A172 (cell line): ENCODE data around the gene ZNF423. TPM values are rescaled to one million over a fixed set of nuclear protein-coding genes. Genes with fewer than 3 reads are reported as not detected.

Experiments used
- DNase-seq: peaks from one replicate; pipeline ENCODE4 v3.0.0-alpha.2; 2015; ENCODE audit warnings: low spot score
- total RNA-seq: library from RNA; depleted of rRNA; stranded (reverse); fragments of >200 nt; shearing (Covaris generic); gene quantifications from 2 replicates; pipeline ENCODE4 v1.2.3, GENCODE V29; 2014

Gene ZNF423
- total RNA-seq, 1 experiment from 2014 or later, result not detected

DNA sequence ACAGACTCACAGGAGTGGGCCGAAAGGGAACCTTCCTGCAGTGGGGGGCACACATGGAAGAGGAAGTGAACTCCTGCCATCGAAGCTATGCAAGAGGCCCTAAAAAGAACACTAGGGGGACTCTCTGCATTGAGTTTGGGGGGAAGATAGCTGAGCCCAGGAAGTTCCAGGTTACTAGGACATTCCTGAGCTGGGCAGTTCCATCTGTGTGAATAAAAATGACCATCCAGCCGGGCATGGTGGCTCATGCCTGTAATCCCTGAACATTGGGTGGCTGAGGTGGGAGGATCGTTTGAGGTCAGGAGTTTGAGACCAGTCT is 211.8 kb downstream of the ZNF423 start:
- DNase-seq, result peak; percentile 69

DNA sequence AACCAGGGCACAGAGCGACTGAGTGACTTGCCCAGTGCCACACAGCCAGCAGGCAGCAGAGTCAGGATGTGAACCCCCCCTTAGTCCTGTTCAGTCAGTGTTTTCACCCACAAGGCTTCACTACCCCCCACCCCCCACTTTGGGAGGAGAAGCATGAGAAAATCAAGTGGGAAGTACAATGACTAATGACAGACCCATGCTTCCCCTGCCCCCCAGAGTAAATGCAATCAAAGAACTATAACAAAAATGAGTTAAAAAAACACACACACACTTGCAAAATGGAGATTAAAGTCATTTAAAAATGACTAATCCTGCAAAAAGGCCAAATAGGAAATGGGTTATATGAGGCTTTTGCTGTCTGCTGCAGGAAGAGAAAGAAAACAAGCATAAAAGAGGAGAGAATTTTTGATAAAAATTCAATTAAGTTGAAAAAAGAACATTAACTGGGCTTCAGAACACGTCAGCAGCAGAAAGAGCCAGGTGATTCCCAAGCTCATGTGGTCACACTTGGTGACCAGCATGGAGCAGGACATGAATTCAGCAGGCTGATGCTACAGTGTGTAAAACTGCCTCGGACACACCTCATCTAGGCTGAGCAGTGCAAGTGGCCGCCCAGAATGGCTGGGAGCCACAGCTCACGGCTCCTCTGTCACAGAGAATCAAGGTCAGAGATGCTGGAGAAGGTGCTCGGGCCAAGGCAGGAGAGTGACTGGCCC is 212.3 kb downstream of the ZNF423 start:
- DNase-seq, result peak; percentile 83

DNA sequence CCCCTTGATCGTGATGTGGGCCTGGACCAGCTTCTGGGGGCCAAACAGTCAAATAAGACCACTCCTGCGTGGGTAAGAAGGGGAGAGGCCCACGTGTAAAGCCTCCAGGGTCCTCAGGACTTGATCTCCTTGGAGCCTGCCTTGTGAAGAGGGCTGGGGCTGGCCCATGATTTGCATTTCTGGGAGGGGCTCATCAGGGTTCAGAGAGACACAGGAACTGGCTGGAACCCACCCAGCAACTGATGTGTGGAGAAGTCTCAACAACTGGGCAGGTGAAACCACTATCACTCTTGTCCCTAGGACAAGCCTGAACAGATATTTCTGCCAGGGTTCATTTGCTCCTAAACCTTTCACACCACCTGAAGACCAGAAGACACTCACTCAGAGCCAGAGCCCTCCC is 214.7 kb downstream of the ZNF423 start:
- no peak for DNase-seq

DNA sequence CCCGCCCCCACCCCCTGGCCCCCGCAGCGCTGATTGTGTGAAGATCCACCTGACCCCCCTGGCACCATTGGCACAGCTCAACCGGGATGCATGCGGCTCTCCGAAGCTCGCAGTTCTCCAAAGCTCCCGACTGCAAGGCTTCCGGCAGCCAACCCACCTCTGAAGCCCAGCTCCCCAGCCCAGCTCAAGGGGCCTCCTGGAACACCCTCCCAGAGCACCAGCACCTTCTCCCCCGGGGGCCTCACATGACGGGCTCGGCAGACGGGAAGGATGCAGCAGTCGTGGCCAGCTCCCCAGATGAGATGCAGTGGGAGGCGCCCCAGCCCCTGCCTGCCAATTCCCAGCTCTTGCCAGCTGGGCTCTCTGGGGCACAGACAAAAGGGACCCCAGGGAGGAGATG is 215.3 kb downstream of the ZNF423 start:
- no peak for DNase-seq

DNA sequence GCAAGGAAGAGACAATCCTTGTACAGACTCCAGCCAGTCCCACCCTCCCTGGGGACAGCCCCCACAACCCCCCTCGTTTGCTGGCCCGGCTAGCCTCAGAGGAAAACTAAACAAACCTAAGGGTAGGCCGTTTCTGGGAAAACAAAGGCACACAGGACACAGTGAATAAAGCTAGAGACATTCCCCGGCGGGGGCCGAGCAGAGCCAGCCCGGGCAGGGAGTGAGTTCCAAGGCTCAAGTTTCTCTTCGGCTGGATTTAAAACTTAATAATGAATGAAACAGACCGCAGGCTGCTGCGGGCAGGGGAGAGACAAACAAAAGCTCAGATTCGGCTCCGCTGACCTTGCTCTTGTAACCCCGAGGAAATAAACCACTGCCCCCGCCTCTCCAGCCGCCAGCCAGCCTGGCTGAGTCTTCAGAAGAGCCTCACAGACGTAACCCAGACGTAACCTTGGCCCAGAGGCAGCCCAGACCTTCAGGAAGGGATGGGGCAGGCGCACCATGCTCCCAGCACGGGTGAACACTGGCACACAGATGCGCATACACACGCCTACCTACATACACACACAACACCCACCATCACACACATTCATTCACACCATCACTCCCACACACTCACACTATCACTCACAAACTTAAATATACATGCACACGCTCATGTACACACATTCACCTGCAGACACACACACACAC is 216.0 kb downstream of the ZNF423 start:
- DNase-seq, result no peak

DNA sequence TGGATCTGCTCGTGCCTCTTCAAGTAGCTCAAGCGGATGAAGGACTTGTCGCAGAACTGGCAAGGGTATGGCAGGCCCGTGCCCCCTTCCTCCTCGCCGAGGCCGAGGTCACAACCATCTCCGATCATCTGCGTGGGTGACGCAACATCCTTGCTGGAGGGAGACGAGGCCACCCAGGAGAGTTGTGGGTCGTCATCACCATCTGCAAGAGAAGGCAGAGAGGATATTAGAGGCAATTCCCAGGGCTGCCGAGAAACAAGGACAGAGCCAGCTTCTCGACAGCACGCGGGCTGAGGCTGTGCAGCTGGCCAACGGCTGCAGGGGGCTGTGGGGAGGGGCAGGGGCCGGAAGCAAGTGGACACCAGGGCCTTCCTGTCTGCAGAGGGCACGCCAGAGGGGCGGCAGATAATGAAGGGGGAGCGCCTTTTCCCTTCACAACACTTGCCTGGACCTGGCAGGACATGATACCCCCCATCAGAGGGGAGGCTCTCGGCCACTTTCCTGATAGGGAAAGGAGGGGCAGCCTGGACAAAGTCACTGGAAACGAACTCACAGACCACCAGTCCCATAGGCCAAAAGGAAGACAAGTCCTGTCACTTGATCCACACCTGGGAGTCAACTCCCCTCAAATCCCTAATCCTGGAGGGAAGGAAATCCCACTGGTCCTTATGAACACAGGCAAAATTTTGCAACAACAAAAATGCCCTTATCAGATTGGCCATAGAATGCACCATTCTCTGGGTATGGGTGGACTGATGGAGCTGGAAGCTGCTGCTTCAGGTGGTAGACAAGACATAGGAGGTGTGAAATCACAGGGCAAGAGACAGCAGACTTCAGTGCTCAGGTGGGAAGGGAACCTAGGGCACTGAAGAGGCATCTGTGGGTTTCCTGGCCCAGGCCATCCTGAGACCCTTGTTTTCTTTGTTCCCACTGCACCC is 217.0 kb downstream of the ZNF423 start:
- DNase-seq, result no peak

DNA sequence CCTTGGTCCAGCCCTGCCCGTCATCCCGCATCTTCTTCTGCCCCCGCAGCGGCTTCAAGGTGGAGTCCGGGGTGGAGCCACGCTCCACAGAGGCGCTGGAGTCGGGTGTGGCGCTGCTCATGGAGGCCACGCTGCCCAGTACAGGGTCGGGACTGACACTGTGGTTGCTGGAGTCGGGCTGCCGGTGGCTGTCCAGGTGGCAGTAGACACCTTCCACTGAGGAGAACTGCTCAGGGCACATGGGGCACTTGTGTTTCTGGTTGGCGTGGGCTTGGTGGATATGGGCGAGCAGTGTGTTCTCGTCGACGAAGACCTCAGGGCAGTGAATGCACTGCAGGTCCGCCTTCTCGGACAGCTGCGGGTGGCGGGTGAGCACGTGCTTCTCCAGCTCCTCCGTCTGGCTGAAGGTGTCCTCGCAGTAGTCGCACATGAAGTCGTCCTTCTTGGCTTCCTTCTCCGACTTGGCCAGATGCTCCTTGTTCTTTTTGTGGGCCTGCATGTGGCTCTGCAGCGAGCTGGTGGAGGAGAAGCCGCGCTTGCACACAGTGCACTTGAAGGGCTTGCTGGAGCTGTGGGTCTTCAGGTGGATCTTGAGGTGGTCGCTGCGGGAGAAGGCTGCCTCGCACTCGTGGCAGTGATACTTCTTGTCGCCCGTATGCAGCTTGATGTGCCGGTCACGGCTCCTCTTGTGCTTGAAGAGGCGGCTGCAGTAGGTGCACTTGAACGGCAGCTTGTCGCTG is 217.8 kb downstream of the ZNF423 start:
- DNase-seq, result no peak

DNA sequence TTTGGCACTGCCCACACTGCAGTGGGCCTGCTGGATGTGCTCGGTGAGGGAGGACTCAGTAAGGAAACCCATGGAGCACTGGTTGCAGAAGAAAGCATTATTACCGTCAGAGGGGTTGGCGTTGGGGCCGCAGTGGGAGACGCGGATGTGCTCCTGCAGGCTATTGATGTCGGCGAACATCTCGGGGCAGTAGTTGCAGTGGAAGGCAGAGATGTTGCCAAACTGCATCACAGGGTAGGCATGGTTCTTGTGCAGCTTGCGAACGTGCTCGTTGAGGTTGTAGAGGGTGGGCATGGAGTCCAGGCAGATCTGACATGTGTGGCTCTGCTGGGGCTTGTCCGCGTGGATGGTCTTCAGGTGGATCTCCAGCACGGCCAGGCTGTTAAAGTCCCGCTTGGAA is 218.4 kb downstream of the ZNF423 start:
- no peak for DNase-seq

DNA sequence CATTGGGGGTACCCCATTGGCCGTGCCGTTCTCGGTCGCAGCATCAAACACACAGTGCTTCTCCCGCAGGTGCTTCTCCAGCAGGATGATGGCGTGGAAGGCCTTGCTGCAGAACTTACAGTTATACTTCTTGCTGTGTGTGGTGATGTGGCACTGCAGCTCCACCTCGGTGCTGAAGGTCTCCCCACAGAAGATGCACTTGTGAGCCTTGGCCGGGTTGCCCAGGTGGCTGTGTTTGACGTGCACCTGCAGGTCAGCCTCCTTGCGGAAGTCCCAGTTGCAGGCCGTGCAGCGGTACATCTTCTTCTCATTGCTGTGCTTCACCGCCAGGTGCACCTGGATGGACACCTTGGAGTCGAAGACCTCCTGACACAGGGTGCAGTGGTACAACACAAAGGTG is 219.3 kb downstream of the ZNF423 start:
- no peak for DNase-seq

DNA sequence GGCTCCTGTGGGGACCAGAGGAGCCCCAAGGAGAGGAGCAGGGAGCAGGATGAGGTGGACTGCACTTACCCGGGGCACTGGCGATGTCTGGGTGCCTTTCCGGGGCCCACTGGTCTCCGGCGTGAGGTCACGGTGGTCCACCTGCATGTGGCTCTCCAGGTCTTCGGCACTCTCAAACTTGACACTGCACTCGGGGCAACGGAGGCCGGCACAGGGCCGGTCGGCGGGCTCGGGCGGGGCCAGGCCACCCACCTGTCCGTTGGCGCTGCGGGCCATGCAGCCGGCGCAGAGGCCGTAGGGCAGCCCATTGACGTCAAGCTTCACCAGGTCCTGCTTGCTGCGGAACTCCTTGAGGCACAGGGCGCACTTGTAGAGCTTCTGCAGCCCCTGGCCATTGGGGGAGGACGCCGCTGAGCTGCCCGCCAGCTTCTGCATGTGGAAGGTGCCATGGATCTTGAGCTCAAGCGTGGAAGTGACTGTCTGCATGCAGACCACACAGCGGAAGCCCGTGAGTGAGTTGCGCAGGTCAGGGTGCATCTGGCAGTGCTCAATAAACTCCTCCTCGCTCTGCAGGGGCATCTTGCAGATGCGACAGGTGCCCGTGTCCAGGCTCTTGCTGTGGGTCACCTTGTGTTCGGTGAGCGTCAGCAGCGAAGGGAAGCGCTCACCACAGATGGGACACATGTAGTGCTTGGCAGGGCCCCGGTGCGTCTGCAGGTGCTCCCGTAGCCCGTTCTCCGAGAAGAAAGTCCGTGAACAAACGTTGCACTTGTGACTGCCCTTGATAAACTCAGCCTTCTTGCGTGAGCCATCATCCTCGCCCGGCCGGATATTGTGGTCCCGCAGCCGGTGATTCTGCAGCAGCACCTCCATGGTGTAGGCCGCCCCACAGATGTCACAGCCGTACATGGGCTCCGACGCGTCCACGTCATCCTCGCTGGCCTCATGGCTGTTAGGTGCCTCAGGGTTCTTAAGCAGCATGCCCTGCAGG is 220.0 kb downstream of the ZNF423 start:
- DNase-seq, result no peak

DNA sequence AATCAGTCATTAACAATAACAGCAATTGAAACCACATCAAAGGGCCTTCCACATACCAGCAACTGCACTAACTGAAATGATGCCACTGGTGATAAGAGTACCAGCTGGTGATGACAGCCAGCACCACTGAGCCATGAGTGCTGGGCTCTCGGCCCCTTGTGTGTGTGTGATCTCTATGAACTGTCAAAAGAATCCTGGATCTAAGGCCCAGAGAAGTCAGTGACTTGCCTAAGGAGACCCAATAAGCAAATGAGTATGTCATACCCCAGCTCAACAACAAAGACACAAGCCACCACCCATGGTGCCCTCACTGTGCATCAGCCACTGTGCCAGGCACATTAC is 220.9 kb downstream of the ZNF423 start:
- DNase-seq, result no peak

DNA sequence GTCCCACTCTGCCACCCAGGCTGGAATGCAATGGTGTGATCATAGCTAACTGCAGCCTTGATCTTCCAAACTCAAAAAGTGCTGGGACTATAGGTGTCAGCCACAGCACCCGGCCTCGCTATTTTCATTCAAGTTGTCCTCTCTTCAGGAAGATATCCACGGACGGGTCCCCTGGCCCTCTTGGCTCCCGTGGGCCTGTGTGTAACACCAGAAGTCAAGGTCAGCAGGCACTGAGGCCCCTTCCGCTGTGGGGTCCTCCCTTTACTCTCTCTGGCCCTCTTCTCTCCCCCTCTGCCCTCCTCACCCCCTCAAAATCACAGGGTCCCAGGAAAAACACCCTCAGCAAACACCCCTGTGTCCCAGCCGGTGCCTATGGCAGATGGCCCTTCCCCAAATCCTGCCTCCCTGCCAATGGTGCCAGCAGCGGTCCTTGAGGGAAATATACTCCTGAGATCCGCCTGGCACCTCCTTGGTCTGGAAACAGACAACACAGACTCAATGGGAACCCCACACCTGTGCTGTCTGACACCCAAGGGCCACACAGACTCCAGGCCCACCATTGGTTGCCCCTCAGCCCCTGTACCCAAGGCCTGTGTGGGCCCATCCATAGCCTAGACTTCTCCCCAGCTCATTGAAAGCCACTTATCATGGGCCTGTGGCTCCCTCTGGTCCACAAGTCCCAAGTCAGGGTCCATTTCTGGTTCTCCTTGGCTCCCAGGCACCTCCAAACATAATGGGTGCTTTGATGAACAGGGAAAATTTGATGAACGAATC is 221.5 kb downstream of the ZNF423 start:
- DNase-seq, result no peak

DNA sequence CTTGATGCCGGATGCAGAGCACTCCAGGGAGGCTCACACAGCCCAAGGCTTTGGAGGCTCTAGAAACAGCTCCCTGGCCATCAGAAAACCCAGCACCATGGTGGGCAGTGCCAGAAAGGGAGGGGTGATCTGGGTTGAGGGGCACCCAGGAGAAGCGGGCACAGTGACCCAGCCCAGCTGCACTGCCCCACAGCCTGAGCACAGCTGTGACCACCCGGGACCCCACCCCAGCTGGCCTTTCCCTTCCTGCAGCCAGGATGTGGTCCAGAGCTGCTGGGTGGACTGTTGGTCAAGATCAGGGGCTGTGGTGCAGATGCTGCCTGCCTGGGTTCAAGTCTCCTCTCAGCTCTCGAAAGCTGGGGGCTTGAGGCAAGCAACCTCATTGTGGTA is 223.1 kb downstream of the ZNF423 start:
- DNase-seq, result no peak

DNA sequence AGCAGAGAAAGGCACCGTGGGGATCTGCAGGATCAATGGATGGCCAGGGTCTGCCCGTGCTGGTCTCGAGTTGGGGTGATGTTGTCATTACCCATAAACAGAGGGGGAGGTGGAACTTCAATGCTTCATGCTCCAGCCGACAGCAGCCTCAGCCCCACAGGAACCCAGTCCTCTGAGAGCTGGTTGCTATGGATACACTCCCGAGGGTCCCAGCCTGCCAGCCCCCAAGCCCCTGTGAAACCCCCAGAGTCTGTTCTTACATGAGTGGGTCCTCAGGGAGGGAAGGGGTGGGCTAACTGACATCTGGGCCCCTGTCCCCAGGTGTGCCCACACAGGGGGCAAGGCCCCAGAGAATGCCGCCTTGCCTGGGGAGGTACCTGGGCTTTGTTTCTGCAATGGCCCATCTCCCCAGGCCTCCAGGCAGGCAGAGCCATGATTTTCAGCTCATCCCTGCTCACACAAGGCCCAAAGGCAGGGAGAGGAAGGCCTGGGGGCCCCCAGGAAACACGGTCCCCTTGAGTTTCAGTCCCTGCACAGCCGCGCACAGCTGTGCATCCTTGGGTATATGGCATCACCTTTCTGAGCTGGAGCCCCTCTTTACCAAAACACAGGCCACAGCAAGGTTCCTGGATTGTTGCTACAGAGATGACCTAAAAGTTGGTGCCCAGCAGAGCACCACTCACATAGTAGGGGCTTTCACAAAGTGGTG is 223.7 kb downstream of the ZNF423 start:
- no peak for DNase-seq

DNA sequence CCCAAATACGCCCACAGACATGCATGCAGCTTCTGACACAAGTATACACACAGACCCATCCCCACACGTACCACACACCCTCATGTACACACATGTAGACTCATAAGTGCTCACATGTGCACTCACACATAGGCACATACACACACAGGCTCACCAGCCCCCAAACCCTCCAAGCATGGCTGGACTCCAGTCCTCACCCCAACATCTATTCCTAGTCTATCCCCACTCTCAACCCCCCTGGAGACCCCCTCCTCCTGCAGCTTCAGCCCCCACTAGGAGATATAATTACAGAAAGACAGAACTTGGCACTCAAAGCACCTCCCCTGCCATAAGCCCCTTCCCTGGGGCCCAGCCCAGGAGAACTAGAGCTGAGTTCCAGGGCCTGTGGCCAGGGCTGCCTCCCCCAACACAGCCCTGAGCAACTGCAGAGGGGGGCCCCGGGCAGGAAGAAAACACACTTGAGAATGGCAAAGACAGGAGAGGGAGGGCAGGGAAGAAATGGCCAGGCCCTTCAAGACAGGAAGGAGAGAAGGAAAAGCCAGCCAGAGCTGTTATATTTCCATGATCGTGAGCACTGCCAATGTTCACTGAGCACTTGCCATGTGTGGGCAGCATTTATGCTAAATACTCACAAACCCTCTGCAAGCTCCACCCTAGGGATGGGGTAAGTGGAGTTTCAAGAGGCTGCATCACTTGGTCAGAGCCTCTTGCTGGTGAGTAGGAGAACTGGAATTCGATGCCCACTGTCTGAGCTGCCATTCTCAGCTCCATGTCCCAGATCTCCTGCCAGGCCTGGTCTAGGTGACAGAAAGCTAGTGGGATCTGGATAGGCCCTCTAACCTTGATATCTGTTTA is 224.5 kb downstream of the ZNF423 start:
- no peak for DNase-seq

DNA sequence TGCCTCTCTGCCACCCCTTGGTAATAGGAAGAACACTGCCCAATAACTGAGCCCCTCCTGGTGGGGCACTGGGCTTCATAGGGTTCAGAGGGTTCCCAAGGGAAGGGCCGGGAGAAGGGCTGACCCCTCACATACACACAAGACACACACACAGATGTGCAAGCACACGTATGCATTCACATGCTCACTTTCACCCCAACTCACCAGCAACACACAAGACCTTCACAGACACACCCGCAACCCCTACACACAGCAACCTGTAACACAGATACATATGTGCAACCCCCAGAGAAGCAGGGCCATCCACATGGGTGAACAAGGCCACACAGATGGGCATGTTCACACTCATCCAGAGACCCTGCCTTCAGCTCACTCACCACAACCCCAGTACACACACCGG is 225.1 kb downstream of the ZNF423 start:
- no peak for DNase-seq

DNA sequence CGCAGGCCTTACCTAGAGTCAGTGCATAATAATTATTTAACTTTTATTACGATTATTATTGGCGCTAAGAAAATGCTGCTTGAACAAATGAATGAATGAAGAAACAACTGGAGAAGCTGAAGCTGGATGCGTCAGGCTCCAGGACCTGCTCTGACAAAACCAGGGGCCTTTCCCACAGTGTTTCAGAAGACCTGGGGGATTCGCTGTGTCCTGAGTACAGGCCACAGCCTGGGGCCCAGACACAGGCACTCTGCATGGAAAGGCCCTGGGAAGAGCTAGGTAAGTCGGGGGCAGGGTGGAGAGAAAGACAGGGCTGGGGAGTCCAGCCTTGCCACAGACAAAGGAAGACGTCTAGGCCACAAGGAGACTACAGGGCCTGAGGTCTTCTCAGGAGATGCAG is 226.1 kb downstream of the ZNF423 start:
- DNase-seq, result no peak

DNA sequence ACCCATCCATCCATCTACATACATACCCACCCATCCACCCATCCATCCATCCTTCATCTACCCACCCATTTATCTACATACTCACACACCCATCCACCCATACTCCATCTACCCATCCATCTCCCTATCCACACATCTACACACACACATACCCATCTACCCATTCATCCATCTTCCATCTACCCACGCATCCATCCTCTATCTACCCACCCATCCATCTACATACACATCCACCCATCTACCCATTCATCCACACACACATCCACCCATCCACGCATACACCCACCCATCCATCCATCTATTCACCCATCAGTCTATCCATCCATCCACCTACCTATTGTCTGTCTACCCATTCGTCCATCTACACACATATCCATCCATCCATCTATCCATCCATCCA is 227.8 kb downstream of the ZNF423 start:
- no peak for DNase-seq
